T-helper 1 cell treated with Interleukin-12 subunit alpha and Interleukin-12 subunit beta and Interleukin-4 antibody, amounts not matched to agents 30 μg/mL and 1 μg/mL, for 36 hours (primary cell): Measurements from ENCODE around the gene TMEM272.
"Not testable (repeated sequence)": the region's sequence is repeated elsewhere in the genome, so short reads cannot be mapped to it uniquely, and the experiment has no call there.

Experiments used
- H3K27ac Mint-ChIP-seq: one replicate; pipeline ENCODE4 v1.8.0; 2021; ENCODE audit warnings: mild to moderate bottlenecking, mixed read lengths
- H3K27me3 Mint-ChIP-seq: one replicate; pipeline ENCODE4 v1.8.0; 2021; ENCODE audit warnings: low read depth, mixed read lengths
- H3K36me3 Mint-ChIP-seq: one replicate; pipeline ENCODE4 v1.8.0; 2021; ENCODE audit warnings: low read depth, mixed read lengths
- H3K4me1 Mint-ChIP-seq: one replicate; pipeline ENCODE4 v1.8.0; 2021; ENCODE audit warnings: low read depth, mixed read lengths
- H3K4me3 Mint-ChIP-seq: one replicate; pipeline ENCODE4 v1.8.0; 2021; ENCODE audit warnings: mild to moderate bottlenecking, moderate library complexity, mixed read lengths
- H3K9me3 Mint-ChIP-seq: one replicate; pipeline ENCODE4 v1.8.0; 2021; ENCODE audit warnings: mixed read lengths

TMEM272 gene

DNA sequence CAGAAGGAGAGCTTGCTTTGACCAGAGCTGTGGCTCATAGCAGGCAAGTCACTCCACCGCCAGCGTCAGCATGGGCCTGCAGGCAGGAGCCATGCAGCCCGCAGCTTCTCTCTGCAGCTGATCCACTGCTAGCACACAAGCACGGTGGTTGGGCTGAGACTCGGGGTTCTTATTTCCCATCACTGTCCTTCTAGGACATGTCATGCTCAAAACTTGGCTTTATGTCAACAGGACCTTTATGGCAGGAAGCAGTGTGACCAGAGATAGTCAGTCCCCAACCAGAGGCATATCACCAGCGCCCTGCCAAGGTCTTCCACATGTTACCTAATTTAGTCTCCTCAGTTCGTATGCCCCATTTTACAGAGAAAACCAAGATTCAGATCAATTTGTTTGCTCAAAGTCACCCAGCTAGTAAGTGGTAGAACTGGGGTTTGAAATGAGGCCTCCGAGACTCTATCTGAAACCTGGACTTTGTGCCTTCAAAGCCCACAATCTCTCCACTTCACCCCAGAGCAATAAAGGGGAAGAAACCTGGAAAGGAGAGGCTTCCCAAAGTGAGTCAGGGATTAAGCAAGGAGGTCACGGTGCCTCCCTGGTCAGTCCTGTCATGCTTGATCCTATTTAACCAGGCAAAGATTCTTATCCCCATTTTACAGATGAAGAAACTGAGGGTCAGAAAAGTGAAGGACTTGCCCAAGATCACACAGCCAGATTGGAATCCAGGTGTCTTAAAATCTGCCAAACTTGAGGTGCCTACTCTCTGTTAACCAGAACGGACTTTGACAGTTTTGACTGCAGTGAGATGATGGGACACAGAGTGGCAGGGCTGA is 5.1 kb downstream of the TMEM272 start:
- Mint-ChIP-seq H3K27me3 (peaks cover 18% of the 10 kb centered on the region), H3K36me3 (no peaks in the 10 kb centered on the region), H3K9me3 (no peaks in the 10 kb centered on the region), H3K27ac (no peak overlapping the region), H3K4me3 (no peak overlapping the region), H3K4me1 (peaks cover 15% of the 10 kb centered on the region)

DNA sequence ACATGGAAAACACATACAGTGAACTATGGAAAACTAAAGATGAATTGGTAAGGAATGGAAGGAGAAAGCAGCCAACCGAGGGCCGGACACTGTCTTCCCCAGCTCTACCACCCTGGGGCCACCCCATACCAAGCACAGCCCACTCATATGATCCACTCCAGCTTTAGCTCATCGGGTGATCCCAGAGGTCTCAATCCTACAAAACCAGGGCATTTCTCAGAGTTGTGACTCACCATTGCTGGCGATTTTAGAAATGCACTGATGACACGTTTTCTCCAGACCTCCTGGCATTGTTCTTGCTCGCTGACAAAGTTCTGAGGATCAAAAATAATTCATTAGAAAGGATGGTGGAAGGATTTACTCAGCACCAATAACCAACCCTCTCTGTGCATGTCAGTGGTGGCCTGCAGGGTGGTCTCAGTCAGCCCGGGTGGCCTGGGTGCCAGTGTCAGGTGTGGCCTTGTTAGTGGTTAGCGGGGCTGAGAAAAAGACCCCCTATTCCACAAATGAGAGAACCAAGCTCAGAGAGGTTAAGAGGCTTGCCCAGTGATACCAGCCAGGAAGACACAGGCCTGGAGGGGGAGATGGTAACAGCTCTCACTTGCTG is 6.6 kb downstream of the TMEM272 start:
- H3K36me3 Mint-ChIP-seq = no peaks in the 10 kb centered on the region
- peaks cover 6% of the 10 kb centered on the region for H3K27me3 Mint-ChIP-seq
- no peaks in the 10 kb centered on the region for H3K9me3 Mint-ChIP-seq
- H3K4me3 Mint-ChIP-seq = no peak overlapping the region
- H3K4me1 Mint-ChIP-seq = peaks cover 12% of the 10 kb centered on the region
- H3K27ac Mint-ChIP-seq = no peak overlapping the region

DNA sequence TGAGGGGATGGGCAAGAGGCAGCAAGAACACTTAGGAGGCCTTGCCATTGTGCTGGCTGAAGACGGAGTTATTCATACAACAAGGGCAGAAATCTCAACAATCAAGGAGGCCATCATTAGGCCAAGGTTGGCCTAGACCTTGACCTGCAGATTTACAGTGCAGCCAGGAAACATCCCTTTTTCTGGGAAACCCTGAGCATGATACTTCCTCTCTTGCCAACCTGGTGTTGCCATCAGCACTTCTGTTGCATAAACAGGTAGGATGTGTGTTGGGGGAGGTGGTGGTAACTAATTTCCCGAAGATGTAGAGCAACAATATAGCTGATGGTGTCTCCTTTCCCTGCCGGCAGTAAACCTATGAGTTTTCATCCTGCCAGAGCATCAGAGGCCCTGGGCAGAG is 8.0 kb downstream of the TMEM272 start:
- Mint-ChIP-seq H3K27me3 (no peaks in the 10 kb centered on the region), H3K27ac (no peak overlapping the region), H3K36me3 (no peaks in the 10 kb centered on the region), H3K4me1 (peaks cover 16% of the 10 kb centered on the region), H3K4me3 (no peak overlapping the region), H3K9me3 (no peaks in the 10 kb centered on the region)

DNA sequence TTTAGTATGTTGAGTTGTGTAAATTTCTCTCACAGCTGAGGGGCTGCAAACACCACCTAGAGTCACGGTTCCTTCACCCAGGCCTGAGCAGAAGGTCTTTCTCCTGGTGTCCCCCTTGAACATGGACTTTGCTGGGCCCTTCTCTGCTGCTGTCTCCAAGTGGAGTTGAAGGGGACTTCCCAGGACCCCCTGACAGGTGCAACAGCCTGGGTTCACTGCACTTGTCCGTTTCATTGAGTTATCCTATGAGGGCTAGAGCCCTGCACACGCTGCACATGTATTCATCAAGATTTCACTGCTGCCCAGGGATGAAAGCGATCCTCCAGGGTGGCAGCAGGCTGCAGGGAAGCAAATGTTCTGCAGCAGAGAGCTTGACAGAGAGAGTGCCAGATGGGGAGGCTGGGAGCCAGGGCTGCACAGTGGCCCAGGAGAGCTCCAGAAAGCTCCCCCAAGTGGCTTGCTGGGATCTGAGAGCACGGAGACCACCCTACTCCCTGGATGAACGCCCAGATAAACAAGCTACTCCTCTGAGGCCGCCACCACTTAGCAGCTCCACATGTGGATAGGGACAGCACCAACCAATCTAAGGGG is 10.3 kb downstream of the TMEM272 start:
- H3K27ac Mint-ChIP-seq = no peak overlapping the region
- H3K36me3 Mint-ChIP-seq = no peaks in the 10 kb centered on the region
- no peaks in the 10 kb centered on the region for H3K9me3 Mint-ChIP-seq
- H3K27me3 Mint-ChIP-seq = peaks cover 5% of the 10 kb centered on the region
- peaks cover 16% of the 10 kb centered on the region for H3K4me1 Mint-ChIP-seq
- no peak overlapping the region for H3K4me3 Mint-ChIP-seq

DNA sequence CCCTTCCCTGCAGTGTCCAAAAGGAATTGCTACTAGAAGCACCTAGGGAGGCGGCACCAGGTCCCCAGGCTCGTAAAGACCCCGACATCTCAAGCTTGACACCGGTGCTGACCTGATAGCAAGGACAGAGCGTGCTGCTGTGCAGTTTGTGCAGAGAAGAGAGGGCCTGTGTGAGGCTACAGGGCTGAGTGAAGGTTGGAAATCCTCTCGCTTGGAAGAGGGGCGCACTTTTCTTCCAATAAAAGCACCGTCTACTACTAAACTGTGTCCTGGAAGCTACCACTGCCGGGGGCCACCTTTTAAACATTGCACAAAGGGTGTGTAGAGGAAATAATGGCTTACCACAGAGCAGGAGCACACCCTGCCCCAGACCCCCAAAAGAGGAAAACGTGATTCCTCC is 11.0 kb downstream of the TMEM272 start:
- H3K36me3 Mint-ChIP-seq = no peaks in the 10 kb centered on the region
- H3K4me1 Mint-ChIP-seq = peaks cover 16% of the 10 kb centered on the region
- H3K4me3 Mint-ChIP-seq = no peak overlapping the region
- no peak overlapping the region for H3K27ac Mint-ChIP-seq
- no peaks in the 10 kb centered on the region for H3K9me3 Mint-ChIP-seq
- H3K27me3 Mint-ChIP-seq = peaks cover 5% of the 10 kb centered on the region

DNA sequence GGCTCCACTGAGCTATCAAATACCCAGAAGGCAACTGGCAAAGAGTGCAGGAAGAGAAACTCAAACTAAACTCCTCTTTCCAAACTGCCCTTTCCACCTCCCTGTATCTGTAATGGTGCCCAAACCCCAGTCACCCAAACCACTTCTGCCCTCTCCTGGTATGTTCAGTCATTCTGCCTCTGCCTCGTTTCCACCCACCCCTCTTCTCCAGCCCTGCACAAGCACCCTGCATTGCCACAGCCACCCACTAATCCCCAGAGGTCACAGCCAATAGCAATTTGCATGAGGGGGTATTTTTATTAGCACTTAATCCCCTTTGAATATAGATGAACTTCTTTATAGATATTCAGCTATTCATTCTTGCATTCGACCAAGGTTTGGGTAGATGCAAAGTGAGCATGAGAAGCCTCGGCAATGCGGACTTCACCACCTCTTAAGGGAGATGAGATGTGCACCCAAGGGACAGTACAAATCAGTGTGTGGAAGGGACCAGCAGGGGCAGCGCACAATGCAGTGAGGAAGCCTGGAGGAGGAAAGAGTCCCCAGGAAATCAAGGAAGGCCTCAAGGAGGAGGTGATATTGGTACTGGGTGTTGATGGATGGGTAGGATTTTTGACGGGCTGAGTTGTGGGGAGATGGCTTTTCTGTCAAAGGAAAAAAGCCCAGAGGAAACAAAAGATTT is 12.4 kb downstream of the TMEM272 start:
- Mint-ChIP-seq H3K4me1 (peaks cover 23% of the 10 kb centered on the region), H3K27ac (no peak overlapping the region), H3K27me3 (peaks cover 5% of the 10 kb centered on the region), H3K36me3 (no peaks in the 10 kb centered on the region), H3K9me3 (no peaks in the 10 kb centered on the region), H3K4me3 (no peak overlapping the region)

DNA sequence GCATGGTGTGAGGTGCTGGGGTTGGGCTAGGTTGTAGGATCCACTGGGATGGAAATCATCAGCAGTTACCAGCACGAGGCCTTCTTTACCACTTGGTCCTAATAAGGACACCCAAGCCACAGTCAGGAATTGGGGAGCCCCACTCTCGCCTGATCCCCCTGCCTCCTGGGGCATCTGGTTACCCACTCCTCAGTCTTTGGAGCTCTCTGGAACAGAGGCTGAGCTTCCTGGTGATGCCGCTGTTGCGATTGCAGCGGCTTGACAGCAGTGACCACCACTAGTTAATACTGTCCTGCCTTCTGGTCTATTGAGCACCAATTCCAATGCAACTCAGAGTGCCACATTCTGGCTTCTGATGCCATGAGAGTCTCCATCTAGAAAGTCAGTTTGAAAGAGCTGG is 13.5 kb downstream of the TMEM272 start:
- Mint-ChIP-seq H3K27ac (no peak overlapping the region), H3K9me3 (no peaks in the 10 kb centered on the region), H3K27me3 (peaks cover 8% of the 10 kb centered on the region), H3K4me3 (no peak overlapping the region), H3K4me1 (peaks cover 23% of the 10 kb centered on the region), H3K36me3 (no peaks in the 10 kb centered on the region)

DNA sequence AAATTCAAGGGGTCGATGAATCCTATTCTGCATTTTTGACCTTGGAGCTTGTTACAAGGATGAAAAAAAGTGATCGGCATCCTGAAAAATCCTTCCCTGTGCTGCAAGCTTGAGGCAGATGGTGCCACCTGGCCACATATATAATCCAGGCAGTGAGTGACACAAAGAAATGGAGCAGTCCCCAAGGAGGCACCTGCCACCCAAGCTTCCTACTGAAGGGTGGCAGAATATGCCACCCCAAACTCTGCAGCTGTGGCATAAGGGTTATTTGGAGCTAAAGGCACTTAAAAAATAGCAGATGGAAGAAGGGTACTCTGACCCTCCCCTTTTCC is 15.4 kb downstream of the TMEM272 start:
- no peaks in the 10 kb centered on the region for H3K9me3 Mint-ChIP-seq
- H3K4me3 Mint-ChIP-seq = no peak overlapping the region
- H3K27me3 Mint-ChIP-seq = peaks cover 8% of the 10 kb centered on the region
- H3K4me1 Mint-ChIP-seq = peaks cover 39% of the 10 kb centered on the region
- no peak overlapping the region for H3K27ac Mint-ChIP-seq
- no peaks in the 10 kb centered on the region for H3K36me3 Mint-ChIP-seq

DNA sequence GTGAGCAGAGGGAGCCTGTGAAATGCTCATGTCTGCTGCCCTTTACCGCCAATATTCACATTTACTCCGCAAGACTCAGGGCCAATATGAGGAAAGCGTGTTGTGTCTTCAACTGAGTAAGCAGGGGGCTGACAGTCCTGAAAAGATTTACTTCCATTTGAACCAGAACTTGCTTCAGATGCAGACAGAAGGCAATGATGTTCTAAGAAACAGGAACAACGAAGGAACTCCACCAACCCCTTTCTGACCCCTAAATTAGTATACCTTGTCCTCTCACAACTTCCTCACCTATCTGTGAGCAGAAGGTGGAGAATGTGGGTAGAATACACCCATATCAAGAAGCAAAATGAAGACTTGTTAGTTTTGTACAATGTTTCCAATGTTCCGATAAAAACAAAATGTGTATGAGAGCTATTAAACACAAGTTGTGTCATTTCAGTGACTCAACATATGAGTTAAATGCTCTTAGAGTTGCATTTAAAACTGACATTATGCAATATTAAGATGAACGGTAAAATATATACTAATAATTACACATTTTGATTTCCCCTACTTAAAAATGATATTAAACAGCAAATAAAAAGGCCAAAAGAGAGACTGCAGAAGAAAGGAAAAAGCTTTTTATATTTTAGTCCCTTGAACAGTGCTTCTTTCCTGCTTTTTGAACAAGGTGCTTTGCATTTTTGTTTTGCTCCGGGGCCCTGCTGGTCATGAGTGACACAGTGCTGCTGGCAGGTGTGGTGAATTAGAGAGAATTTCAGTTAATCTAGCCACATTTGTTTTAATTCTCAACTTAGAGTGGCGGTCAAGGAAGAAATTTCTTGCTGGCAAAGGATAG is 16.0 kb downstream of the TMEM272 start:
- Mint-ChIP-seq H3K27ac (peak overlapping the region; percentile 46), H3K36me3 (no peaks in the 10 kb centered on the region), H3K9me3 (no peaks in the 10 kb centered on the region), H3K4me3 (no peak overlapping the region), H3K27me3 (peaks cover 8% of the 10 kb centered on the region), H3K4me1 (peaks cover 45% of the 10 kb centered on the region)

DNA sequence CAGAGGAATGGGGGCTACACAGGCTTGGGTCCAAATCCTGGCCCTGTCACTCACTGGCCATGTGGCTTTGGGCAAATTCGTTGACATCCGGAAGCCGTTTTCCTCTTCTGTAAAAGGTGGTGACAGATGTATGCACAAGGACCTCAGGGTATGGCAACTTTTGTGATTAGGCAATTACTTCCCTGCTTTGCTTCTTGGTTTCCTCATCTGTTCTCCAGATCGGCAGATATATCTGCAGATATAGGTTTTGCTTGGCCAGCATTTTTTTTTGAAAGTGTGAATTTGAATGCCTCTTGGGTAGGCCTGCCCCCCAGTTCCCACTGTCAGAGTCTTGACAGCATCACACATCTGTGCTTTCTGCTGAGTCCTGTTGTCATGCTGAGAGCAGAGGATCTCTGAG is 17.7 kb downstream of the TMEM272 start:
- H3K9me3 Mint-ChIP-seq = no peaks in the 10 kb centered on the region
- H3K4me3 Mint-ChIP-seq = no peak overlapping the region
- H3K27me3 Mint-ChIP-seq = peaks cover 8% of the 10 kb centered on the region
- H3K36me3 Mint-ChIP-seq = no peaks in the 10 kb centered on the region
- H3K27ac Mint-ChIP-seq = peak overlapping the region; percentile 24
- H3K4me1 Mint-ChIP-seq = peaks cover 53% of the 10 kb centered on the region

DNA sequence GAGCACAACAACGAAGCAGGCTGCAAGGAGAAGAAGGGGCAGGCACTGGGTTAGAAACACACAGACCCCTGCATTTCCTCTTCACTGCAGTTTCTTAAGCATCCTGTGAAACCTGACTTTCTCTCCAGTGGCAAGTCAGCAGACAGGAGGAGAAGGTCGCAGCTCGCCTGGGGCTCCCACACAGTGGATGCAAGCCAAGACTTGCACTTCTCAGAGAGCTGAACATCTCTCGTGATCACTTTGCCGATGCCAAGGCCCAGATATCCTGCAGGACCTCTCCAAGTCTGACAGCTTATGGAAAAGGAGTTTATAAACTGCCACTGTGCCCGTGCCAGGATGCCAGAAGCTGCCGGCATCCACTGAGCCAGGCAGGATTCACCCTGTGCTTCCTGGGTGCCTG is 18.4 kb downstream of the TMEM272 start:
- Mint-ChIP-seq H3K4me3 (no peak overlapping the region), H3K4me1 (peaks cover 57% of the 10 kb centered on the region), H3K27me3 (peaks cover 8% of the 10 kb centered on the region), H3K9me3 (no peaks in the 10 kb centered on the region), H3K27ac (no peak overlapping the region), H3K36me3 (no peaks in the 10 kb centered on the region)

DNA sequence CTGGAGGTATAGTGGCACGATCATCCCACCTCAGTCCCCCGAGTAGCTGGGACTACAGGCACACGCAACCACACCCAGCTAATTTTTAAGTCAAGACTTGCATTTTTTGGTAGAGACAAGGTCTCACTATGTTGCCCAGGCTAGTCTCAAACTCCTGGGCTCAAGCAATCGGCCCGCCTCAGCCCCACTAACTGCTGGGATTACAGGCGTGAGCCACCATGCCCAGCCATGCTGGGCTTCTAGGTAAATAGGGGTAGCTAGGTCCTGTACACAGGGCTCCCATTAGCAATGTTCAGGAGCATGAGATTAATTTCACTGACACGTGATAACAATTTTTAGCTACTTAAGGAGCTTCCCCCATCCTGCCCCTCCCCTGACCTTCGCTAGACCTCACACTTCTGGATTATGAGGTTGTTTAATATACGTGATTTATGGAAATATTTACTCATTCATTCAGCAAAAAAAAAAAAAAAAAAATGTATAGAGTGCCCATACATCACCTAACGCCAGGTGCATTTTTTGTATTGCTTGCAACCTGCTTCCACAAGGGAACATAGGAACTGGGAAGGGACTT is 19.2 kb downstream of the TMEM272 start:
- peak overlapping the region; percentile 88 for H3K27ac Mint-ChIP-seq
- peaks cover 8% of the 10 kb centered on the region for H3K27me3 Mint-ChIP-seq
- no peaks in the 10 kb centered on the region for H3K36me3 Mint-ChIP-seq
- H3K4me3 Mint-ChIP-seq = peak overlapping the region; percentile 63
- no peaks in the 10 kb centered on the region for H3K9me3 Mint-ChIP-seq
- peaks cover 64% of the 10 kb centered on the region for H3K4me1 Mint-ChIP-seq

DNA sequence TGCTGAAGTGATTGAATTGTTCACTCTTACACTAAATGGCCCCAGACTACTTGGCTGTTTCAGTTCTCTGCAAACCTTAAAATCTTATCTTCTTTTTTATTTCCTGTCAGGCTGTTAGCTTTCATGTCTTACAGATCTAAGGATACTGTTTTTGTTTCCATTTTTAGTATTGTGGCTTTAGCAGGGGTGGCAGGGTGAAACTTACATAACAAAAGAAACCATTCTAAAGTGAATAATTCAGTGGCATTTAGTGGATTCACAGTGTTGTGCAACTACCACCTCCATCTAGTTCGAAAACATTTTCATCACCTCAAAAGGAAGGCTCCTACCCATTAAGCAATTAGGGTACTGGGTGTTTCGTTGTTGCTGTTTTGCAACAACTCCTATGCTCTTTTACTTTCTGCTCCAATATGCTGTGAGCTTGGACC is 19.8 kb downstream of the TMEM272 start:
- Mint-ChIP-seq H3K36me3 (no peaks in the 10 kb centered on the region), H3K4me3 (peak overlapping the region; percentile 63), H3K27ac (peak overlapping the region; percentile 88), H3K4me1 (peaks cover 70% of the 10 kb centered on the region), H3K27me3 (peaks cover 7% of the 10 kb centered on the region), H3K9me3 (no peaks in the 10 kb centered on the region)

DNA sequence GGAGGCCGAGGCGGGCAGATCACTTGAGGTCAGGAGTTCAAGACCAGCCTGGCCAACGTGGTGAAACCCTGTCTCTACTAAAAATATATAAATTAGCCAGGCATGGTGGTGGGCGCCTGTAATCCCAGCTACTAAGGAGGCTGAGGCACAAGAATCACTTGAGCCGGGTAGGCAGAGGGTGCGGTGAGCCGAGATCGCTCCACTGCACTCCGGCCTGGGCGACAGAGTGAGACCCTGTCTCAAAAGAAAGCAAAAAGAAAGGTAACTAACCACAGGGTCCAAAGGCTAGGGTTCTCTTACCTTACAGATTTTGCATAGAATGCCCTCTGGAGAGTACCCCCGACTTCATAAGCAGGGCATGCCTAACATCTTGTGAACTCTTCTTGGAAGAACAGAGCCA is 20.3 kb downstream of the TMEM272 start:
- Mint-ChIP-seq H3K4me3 (peak overlapping the region; percentile 63), H3K4me1 (peaks cover 74% of the 10 kb centered on the region), H3K27ac (peak overlapping the region; percentile 88)
- not testable (repeated sequence) for H3K9me3 Mint-ChIP-seq, H3K36me3 Mint-ChIP-seq, H3K27me3 Mint-ChIP-seq
